Testis (tissue), 2 donors: ENCODE data around the gene PLEK2.

Source experiments
- CTCF ChIP-seq, 3 experiments: fragments of 450-650 bp in 2 of 3; fragments of 200-600 bp in 1 of 3; sonication (generic) in 1 of 3; IDR thresholded peaks; one replicate each; pipeline ENCODE4 v1.5.1; 2016 to 2019; ENCODE audit warnings: antibody characterized with exemption in 3 of 3, mild to moderate bottlenecking in 2 of 3, moderate library complexity in 1 of 3
- POLR2A ChIP-seq: fragments of 450-650 bp; IDR thresholded peaks from one replicate; pipeline ENCODE4 v1.6.1; 2017; ENCODE audit warnings: antibody characterized with exemption, mild to moderate bottlenecking, moderate library complexity

GRCh38 chr14:67416085-67416484 is 4.1 kb upstream of the PLEK2 start:
- TF ChIP-seq CTCF (IDR thresholded peaks at IDR 0.05), result no peak
- no peak for TF ChIP-seq POLR2A
